GM12874 (cell line): ENCODE measurements around the gene CASK.

ENCODE experiments used
- CTCF ChIP-seq: IDR thresholded peaks from 2 replicates; pipeline ENCODE4 v1.5.1; 2011; ENCODE audit warnings: low read depth, mild to moderate bottlenecking, control low read depth, low read length, moderate library complexity; ENCODE audit not compliant: insufficient read depth

CASK gene

DNA sequence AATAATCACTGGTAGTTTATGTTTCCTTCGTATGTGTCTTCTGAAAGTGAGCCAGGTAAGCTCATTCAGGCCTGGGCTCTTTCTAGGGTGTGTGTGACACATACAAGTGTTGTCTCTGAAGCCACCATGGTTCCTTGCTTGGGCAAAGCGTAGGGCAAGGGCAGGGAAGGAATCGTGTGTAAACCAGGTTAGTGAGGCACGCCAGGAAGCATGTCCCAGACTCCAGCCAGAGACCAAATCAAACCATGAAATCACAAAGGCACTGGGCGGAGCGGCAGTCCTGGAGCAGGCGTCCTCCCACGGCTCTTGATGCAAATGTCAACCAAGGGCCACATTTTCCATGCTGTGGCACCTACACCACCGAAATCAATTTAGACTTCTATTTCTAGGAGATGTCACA is 409.2 kb downstream of the CASK start:
- no peak for TF ChIP-seq CTCF

- TF ChIP-seq CTCF: no peak
These were observed 411.0 kb downstream of the CASK start for GRCh38 chrX:41512394-41512793.

GRCh38 chrX:41507919-41508318 is 415.4 kb downstream of the CASK start:
- no peak for TF ChIP-seq CTCF

GRCh38 chrX:41502004-41502403 is 421.4 kb downstream of the CASK start:
- TF ChIP-seq CTCF: no peak

GRCh38 chrX:41499984-41500383 is 423.4 kb downstream of the CASK start:
- TF ChIP-seq CTCF: no peak

DNA sequence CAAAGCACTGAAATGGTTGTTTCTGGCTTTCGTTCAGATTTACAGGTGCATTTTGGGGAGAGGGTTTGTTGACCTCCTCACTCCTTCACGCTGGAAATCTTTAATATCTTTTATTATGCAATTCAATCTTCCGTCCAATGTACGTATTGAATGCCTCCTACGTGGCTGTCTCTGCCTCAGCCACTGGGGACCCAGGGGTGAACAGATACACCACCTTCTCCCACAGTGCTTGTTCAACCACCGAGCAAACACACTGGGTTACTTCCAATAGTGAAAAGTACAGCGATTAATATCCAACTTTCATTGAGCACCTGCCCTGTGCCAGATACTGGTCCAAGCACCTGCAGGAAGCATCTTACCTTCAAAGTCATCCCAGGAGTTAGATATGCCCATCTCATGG is 424.2 kb downstream of the CASK start:
- TF ChIP-seq CTCF: no peak

GRCh38 chrX:41491267-41492004 is 431.9 kb downstream of the CASK start:
- no peak for TF ChIP-seq CTCF

DNA sequence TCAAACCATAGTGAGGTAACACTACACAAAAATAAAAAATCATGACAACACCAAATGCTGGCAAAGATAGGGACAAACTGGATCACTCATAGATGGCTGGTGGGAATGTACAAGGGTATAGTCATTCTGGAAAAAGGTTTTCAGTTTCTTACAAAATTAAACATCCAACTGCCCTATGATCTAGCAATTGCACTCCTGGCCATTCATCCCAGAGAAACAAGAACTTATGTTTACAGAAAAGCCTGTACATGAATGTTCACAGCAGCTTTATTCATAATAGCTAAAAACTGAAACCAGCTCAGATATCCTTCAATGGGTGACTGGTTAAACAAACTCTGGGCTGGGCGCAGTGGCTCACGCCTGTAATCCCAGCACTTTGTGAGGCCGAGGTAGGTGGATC is 432.9 kb downstream of the CASK start:
- no peak for TF ChIP-seq CTCF
